Right forelimb (tissue), 1 donor: ENCODE results near the gene OR6F1.
"Not testable (repeated sequence)": the region's sequence is repeated elsewhere in the genome, so short reads cannot be mapped to it uniquely, and the experiment has no call there.

ENCODE experiments used
- DNase-seq: peaks from one replicate; pipeline ENCODE4 v3.0.0-alpha.2; 2018

Gene OR6F1

DNA sequence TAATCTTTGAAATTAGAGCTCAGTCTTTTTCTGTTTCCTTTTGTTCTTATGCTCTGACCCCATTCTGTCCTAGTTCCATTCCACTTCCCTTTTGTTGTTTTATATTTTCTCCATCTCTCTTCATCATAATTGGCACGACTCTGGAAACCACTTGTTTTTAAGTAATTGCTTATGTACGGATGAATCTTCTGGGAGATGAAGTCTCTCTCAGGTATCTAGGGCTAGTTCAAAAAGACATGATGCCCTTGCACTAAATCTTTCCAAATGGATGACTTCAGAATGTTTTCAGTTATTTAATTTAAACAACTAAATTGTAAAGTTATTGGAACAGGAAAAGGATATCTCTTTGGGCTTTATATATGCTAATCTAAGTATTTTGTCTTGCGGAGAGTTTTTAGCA, at the start of gene OR6F1:
Gene OR6F1, minus strand, starts transcription at position 101 of the 400 bp plus-strand sequence. CDS start 3,891 bp downstream, outside the sequence.
- DNase-seq: no peak

DNA sequence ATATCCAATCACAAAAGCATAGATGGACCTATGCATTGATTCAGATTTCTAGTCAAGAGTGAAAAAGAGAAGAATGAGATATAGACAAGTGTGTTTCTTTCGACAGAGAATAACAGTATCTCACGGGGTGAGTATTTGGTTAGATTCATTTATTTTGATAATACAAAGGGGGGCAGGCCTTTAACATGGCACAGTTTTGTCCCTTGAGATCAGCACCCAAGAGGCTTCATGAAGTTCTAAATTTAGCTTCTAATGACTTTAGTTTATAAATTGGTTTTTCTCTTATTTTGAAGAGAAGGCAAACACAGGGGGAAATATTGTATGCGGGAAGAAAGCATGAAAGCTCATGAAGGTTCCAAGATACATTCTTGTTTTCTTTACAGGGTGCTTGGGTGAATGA, 44.0 kb upstream of the OR6F1 start, which contains the start of gene OR1C1:
Gene OR1C1, minus strand, starts transcription at position 101 of the 400 bp plus-strand sequence. CDS start 2,150 bp downstream, outside the sequence.
- DNase-seq: no peak

DNA sequence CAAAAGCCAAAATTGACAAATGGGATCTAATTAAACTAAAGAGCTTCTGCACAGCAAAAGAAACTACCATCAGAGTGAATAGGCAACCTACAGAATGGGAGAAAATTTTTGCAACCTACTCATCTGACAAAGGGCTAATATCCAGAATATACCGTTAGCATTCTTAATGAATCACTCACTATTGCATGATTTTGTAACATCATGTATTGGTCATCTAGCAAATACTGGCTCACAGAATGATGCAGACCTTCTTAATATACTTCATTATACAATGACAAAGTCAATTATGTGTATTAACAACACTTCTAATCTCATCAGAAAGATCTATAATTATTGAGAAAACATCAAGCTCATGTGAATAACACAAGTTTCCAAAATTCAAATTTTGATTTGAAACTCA, 37.9 kb upstream of the OR6F1 start:
- DNase-seq: not testable (repeated sequence)

GRCh38 chr1:247749870-247750269, 33.4 kb upstream of the OR6F1 start:
- DNase-seq: no peak

- no peak for DNase-seq
Observed at GRCh38 chr1:247748041-247748440, 31.6 kb upstream of the OR6F1 start, which contains the start of gene OR14A2. Gene OR14A2 (minus strand): TSS chr1:247748141.

GRCh38 chr1:247747616-247748015, 31.2 kb upstream of the OR6F1 start:
- DNase-seq: no peak

DNA sequence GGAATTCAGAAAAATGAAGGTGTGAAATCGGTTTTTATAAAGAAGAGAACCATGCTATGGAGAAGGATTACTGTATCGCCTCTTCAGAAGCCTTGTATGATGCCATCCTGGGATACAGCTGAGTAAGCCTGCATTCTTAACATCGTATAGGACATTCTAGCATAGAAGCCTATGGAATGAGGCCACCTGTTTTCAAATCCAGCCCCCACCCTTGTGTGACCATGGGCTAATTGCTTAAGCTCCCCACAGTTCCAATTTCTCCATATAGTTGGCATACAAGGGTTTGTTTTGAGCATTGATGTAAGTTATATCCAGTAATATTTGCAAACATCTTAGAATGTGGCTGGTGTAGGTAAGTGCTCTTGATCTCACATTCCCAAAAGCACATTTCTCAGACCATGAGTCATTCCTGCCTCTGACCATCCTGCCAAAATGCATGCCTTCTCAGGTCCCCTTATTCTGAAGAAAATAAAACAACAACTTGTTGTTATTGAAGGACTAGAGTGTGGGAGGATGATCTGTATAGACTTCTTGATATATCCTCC, 30.0 kb upstream of the OR6F1 start:
- DNase-seq: no peak

GRCh38 chr1:247742215-247742760, 25.8 kb upstream of the OR6F1 start:
- not testable (repeated sequence) for DNase-seq

- no peak for DNase-seq
Observed at GRCh38 chr1:247741756-247742155, 25.3 kb upstream of the OR6F1 start.

- DNase-seq: no peak
Observed at GRCh38 chr1:247740721-247741120, 24.3 kb upstream of the OR6F1 start.

- no peak for DNase-seq
Observed at GRCh38 chr1:247738315-247738714, 21.9 kb upstream of the OR6F1 start, which contains the start of gene OR14K1. Gene OR14K1 (plus strand): TSS chr1:247738615. CDS start chr1:247738615, 0 bp downstream.

GRCh38 chr1:247721222-247721621, 4.8 kb upstream of the OR6F1 start:
- DNase-seq: no peak

- no peak for DNase-seq
Observed at GRCh38 chr1:247713753-247714152, 2.7 kb downstream of the OR6F1 start.

GRCh38 chr1:247710681-247711080, 5.8 kb downstream of the OR6F1 start:
- not testable (repeated sequence) for DNase-seq

DNA sequence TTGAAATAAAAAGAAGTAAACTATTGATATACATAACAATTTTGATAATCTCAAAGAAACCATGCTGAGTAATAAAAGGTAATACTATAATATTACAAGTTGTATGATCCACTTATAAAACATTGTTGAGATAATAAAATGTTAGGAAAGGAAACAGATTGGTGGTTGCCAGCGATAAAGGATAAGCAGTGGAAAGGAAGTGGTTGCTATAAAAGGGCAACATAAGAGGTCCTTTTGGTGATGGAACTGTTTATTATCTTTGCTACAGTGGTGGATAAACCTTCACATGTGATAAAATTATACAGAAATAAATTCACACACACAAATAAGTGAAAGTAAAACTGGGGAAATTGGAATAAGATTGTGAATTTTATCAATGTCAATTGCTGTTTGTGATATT, 15.1 kb downstream of the OR6F1 start:
- DNase-seq: no peak

DNA sequence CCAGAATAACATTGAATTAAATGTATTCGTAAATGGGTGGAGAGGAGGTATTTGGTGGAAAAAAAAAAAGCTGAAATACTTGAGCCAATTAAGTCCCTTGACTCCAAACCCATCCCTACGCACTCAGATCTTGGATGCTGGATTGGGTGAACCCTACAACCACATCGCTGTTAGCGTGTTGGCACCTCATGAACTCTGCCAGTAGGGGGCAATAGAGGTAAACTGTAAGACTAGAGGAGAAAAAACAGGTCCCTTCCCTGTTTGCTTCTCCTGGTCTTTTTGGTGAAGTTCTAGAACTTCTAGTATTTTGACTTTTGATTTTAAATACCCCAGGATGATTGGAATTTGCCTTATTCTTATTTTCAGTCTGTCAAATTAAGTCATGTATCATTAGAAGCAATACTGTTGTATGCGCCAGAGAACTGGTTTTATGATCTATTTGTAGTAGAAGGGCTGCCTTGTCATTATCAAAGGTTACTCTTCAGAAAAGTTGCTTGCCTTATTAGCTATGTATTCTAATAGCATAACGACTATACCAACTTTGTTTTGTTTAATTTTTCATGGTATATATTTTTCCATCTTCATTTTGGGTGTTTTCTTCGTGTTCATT, 35.1 kb downstream of the OR6F1 start:
- DNase-seq: no peak

GRCh38 chr1:247680171-247680570, 36.3 kb downstream of the OR6F1 start:
- DNase-seq: no peak

GRCh38 chr1:247679639-247680038, 36.8 kb downstream of the OR6F1 start, which contains the start of gene OR13G1:
Gene OR13G1 (minus strand): TSS chr1:247679739. CDS start chr1:247673041, 6,698 bp downstream.
- no peak for DNase-seq

GRCh38 chr1:247669225-247669624, 47.2 kb downstream of the OR6F1 start:
- DNase-seq: no peak
